Activated CD4-positive, CD25-positive, alpha-beta regulatory T cell (primary cell): Measurements from ENCODE around the gene TEKT5.

Experiments used
- DNase-seq, 4 experiments: peaks; one replicate each; lab custom pipeline; 2025; lab: John Stamatoyannopoulos, UW

Gene TEKT5

DNA sequence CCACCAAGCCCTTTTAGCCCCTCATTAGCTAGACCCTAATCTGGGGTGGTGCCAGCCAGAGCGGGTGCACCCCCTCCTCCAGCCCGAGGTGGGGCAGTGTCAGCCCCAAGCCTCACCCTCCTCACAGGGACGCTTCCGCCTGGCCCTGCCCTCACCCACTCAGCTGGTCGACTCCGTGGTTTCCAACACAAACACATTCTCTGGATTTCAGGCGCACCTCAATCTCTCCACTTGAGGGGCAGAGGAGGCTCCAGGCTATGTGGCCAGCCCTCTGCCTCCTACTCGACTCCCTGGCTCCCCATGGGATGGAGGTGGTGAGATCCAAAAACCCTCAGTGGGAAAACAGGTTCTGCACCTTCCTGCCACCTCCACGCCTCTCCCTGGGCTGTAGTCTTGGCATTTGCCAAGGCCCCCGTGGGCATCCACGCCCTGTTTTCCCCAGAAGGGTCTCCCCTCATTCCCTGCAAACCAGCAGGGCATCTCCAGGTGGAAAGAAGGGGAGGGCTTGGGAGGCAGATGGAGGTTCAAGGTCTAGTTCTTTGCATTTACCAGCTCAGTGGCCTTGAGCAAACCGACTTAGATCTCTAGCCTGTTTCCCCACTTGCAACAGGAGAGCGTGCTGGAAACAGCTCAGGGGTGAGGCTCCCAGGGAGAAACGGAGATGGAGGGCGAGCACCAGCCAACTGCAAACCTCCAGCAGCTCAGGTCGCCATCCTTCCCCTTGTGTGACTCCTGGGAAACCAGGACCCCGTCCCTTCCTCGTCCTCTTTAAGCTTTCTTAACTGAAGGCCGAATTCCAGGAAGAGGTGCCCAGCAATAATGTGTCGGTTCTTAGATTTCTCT, 116.0 kb downstream of the TEKT5 start:
- no peak for DNase-seq
